NCI-H2029 (cell line): ENCODE measurements around the gene JADE2.
"Not testable (repeated sequence)": the region's sequence is repeated elsewhere in the genome, so short reads cannot be mapped to it uniquely, and the experiment has no call there.

Experiments
- DNase-seq: peaks from one replicate; lab custom pipeline; 2025; lab: John Stamatoyannopoulos, UW

The JADE2 gene

DNA sequence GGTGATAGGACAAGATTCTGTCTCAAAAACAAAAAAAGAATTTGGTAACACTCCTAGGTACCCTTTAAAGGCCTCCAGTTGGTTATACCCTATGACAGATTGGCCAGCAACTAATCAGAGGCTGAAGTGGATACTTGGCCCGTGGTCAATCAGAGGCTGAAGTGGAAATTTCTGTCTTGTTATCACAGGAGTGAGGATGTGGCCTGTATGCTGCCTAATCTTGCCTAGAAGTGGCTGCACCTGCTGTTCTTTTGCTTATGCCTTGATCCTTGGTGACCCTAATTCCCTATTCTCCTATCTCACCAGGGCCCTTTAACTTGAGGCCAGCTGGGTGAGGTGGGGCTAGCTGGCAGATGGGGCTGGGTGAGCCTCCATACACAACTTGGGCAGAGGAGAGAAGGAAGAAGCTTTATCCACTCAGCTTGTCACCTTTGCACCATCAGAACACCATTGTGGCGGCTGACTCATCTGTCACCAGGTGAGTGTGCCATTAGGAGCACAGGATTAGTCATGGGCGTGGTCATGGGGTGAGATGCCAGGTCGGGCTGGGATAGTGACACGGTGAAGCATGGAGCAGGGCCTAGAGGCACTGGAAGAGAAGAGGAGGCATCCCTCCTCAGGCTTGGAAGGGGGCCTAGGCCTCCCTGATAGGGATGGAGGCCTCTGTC is 65.7 kb downstream of the JADE2 start:
- DNase-seq, result peak; percentile 2

- DNase-seq, result peak; percentile 4
Measured at GRCh38 chr5:134592141-134592746, 66.8 kb downstream of the JADE2 start.

DNA sequence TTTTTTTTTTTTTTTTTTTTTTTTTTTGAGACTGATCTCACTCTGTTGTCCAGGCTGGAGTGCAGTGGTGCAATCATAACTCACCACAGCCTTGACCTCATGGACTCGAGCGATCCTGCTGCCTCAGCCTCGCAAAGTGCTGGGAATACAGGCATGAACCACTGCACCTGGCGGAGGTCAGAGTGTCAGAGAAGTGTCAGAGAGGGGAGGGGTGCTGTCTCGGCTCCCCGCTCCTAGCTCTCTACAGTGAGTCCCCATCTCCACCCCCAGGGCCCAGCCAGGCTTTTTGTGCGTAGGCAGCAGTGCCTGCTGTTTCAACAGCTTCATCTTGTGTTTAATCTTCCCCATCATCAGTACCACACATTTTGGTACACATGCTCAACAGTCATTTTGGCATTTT is 68.9 kb downstream of the JADE2 start:
- DNase-seq, result no peak

- peak; percentile 15 for DNase-seq
Measured at GRCh38 chr5:134594797-134595457, 69.5 kb downstream of the JADE2 start.

DNA sequence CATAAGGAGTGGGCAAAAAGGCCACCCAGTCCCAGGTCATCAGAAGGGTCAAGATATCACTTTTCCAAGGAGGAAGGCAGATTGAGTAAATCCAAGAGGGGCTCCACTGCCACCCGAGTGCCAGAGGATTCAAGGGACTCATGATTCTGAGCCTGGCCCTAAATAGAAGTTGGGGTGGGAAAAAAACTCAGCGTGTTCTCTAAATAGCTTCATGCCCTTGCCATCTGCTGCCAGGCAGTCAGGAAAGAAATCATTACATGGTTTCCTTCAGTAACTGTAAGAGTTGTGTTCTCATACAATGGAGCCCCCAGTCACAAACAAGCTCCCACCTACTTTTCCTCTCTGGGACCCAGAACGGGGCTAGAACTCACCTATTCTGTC is 70.0 kb downstream of the JADE2 start:
- no peak for DNase-seq

DNA sequence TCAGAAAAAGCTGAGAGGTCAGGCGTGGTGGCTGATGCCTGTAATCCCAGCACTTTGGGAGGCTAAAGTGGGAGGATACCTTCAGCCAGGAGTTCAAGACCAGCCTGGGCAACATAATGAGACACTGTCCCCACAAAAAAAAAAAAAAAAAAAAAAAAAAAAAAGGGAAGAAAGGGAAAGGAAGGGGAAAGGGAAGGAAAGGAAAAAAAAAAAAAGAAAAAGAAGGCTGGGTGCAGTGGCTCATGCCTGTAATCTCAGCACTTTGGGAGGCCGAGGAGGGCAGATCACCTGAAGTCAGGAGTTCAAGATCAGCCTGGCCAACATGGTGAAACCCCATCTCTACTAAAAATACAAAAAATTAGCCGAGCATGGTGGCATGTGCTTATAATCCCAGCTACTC is 74.3 kb downstream of the JADE2 start:
- DNase-seq, result not testable (repeated sequence)

DNA sequence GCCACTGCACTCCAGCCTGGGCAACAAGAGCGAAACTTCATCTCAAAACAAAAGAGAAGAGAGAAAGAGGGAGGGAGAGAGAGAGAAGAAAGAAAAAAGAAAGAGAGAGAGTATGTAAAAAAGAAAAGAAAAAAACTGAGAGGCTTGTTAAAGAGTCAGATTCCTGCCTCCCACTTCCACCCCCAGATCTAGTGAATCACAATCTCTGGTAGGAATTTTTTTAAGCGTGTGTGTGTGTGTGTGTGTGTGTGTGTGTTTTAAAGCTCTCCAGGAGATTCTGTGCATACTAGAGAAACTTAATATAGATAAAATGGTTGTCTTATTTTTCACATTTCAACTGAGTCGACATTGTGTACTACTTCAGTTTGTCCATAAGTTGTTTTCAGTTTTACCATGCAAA is 75.1 kb downstream of the JADE2 start:
- no peak for DNase-seq

DNA sequence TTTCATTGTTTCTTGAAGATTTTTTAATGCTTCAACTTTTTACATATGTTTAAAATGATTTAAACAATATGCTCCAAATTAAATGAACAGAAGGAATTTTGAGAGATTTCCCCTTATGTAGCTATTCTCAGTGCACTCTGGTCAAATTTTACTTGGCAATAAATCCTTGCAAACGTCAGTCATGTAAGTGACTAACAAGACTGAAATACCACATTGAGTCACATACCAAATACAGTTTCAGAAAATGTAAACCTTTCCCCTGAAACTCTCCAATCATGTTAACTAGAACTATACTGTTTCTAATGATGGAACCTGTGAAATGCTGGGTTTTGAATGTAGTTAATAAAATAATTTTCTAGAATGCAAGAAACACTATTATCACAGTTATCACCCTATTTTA is 77.6 kb downstream of the JADE2 start:
- DNase-seq, result no peak

- no peak for DNase-seq
Measured at GRCh38 chr5:134604908-134605307, 79.4 kb downstream of the JADE2 start.

DNA sequence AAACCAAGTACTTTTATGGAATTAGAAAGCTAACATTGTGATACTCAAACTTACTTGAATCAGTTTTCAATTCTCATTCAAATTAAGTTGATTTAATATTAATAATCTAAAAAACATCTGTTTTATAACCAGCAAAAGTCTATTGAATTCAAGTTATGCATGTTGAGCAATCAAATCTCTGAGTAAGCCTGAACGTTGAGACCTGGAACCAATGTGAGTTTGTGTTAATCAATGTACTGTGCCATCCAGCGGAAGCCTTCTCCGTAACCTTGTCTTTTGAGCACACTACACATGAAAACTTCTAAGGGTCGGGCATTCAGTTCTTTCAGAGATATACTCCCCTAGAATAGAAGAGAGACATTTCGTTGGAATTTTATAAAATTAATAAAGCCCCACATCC is 81.3 kb downstream of the JADE2 start:
- no peak for DNase-seq

DNA sequence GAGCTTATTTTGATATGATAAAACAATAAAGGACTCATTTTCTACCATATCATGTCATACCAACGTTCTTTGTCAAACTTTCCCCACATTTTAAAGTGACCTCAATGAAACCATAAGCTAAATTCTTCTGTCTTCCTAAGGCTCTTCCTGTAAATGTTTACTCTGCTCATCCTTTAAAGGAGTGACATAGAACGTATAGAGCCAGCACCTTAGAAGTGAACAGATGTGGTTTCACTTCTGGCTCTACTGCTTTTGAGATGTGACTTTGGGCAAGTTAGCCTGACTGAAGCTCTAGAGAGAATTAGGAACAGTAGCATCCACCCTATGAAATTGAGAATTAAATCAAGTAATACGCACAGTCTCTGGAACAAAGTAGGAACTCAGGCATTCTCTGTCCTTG is 83.1 kb downstream of the JADE2 start:
- DNase-seq, result no peak

DNA sequence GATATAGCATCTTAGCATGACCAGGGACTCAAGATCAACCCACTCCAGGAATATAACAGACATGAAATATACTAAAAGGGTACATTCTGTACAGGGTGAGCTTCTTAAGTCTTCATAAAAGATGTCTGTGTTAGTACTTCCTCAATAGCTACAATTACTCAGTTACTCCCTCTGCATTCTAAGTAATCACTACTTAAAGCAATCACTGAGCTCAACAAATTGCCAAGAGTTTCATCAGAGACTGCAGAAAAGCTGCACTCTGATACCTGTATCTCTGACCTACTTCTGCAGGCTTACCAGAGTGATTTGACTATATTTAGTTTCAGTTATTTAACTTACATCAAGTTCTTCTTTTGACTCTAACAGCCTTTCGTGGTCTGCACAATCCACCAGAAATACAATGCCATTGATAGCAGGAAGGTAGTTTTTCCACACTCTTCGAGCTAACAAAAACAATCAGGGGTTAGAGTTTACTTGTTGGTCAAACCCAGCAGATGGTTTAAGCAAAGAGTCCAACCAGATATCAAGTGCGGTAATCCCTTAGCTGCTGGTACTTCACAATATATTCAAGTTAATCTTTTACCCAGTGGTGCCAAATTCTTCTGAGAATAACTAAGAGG is 83.9 kb downstream of the JADE2 start:
- DNase-seq, result no peak

GRCh38 chr5:134610725-134611124 is 85.3 kb downstream of the JADE2 start:
- DNase-seq, result no peak

GRCh38 chr5:134611515-134611914 is 86.0 kb downstream of the JADE2 start:
- no peak for DNase-seq

DNA sequence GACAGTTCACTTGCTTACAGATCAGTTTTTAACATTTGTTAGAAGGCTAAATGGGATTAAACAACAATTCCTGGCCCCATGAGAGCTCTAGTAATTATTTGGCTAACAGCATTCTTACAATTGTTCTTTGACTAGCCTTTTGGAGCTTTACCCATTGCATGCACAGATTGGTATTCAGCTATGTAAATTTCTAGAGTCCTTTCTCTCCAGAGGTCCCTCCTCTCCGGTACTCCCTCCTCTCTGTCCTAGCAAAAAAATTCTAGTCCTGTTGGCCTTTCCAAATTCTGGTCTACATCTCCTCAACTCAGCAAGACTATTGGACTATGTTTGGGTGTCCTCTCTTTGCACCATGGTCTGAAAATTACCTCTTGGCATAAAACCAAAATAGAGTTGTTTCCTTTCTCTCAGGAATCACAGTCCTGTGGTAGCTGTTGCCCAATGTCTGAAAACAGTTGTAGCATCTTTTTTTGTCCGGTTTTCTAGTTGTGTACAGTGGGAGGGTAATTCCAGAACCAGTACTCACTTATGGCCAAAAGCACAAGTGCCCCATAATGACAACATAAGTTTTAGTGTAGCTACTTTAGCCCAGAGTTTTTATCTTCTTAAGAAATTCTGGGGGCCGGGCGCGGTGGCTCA is 89.1 kb downstream of the JADE2 start:
- DNase-seq, result no peak

GRCh38 chr5:134620634-134621033 is 95.2 kb downstream of the JADE2 start:
- DNase-seq, result no peak

DNA sequence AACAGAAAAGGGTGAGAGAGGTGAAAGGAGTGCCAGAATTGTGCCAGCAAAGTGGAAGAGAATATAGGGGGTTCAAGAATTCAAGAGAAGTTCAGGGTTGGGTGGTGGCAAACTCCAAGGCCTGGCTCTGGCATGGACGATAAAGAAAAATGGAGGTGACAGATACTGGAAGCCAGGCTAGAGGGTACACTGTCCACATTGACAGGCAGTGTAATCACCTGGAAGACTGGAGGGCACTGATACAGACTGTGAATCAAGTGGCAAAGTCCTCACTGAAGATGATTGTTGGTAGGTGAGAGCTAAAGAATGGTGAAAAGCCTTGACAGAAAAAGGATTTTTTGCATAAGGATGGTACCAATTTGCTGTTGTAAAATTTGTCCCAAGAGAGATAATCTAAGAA is 100.1 kb downstream of the JADE2 start:
- DNase-seq, result no peak

- no peak for DNase-seq
Measured at GRCh38 chr5:134626369-134627014, 101.0 kb downstream of the JADE2 start.
